Prostate gland (tissue), 2 donors: ENCODE results near the gene VAV2.

ENCODE experiments used
- POLR2A ChIP-seq: fragments of 450-650 bp; IDR thresholded peaks from one replicate; pipeline ENCODE4 v1.6.1; 2016; ENCODE audit warnings: antibody characterized with exemption, mild to moderate bottlenecking
- POLR2AphosphoS5 ChIP-seq: sonication (generic); formaldehyde crosslinking; IDR thresholded peaks from one replicate; pipeline ENCODE4 v1.6.1; 2017; ENCODE audit warnings: antibody characterized with exemption
- TF ChIP-seq, protein P1 (sequence below), 4 experiments: fragments of 200-600 bp in 2 of 4; fragments of 450-650 bp in 2 of 4; sonication (generic) in 2 of 4; IDR thresholded peaks; 1 replicate in 3 of 4; 2 replicates in 1 of 4; pipeline ENCODE4 v1.5.1; 2016 to 2019; ENCODE audit warnings: antibody characterized with exemption in 4 of 4, mild to moderate bottlenecking in 2 of 4, moderate library complexity in 2 of 4

DNA sequence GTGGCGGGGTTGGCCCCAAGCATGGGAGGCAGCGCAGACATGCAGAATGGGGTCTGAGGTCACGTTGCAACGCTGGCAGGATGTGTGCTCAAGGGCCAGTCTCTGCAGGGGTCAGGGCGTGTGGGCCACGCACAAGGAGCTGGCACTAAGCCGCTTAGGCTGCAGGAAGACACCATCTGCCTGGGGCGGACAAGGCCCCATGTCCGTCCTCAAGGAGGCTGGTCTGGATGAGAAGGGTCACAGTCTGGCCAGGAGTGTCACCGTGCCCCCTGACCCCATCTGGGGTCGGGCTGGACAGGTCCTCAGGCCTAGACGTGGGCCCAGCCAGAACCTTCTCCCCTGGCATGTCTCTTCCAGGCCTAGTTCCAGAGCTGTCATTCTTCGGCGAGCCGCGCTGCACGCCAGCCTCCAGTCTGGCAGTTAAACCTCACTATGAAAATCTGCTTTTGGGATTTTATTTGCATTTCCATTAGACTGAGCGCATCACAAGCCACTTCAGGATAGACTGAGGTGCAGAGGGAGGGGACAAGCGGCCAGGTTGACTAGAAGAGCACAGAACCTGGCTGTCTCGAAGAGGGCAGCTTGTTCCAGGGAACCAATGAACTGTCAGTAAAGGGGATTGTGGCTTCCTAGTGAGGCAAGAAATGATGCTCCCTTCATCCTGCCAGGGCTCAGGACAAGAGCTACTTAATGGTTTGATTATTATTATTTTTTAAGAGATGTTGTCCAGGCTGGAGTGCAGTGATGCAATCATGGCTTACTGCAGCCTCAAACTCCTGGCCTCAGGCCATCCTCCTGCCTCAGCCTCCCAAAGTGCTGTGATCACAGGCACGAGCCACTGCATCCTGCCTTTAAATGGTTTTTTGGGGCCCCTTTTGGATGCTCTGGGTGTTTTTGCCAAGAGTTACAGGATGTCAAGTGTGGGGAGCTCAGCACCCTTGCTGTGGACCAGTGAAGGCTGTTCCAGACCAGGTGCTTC, 37.4 kb upstream of the VAV2 start:
- TF ChIP-seq, protein P1, sequence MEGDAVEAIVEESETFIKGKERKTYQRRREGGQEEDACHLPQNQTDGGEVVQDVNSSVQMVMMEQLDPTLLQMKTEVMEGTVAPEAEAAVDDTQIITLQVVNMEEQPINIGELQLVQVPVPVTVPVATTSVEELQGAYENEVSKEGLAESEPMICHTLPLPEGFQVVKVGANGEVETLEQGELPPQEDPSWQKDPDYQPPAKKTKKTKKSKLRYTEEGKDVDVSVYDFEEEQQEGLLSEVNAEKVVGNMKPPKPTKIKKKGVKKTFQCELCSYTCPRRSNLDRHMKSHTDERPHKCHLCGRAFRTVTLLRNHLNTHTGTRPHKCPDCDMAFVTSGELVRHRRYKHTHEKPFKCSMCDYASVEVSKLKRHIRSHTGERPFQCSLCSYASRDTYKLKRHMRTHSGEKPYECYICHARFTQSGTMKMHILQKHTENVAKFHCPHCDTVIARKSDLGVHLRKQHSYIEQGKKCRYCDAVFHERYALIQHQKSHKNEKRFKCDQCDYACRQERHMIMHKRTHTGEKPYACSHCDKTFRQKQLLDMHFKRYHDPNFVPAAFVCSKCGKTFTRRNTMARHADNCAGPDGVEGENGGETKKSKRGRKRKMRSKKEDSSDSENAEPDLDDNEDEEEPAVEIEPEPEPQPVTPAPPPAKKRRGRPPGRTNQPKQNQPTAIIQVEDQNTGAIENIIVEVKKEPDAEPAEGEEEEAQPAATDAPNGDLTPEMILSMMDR (IDR thresholded peaks at IDR 0.05) = no peak
- TF ChIP-seq POLR2A (no peak), POLR2AphosphoS5 (no peak)
